NCI-H2171 treated with DMSO at 0.1 percent for 48 hours (cell line): Measurements from ENCODE around the gene MRPS25.

ENCODE experiments used
- DNase-seq: peaks from one replicate; lab custom pipeline; 2025; lab: John Stamatoyannopoulos, UW

Gene MRPS25

DNA sequence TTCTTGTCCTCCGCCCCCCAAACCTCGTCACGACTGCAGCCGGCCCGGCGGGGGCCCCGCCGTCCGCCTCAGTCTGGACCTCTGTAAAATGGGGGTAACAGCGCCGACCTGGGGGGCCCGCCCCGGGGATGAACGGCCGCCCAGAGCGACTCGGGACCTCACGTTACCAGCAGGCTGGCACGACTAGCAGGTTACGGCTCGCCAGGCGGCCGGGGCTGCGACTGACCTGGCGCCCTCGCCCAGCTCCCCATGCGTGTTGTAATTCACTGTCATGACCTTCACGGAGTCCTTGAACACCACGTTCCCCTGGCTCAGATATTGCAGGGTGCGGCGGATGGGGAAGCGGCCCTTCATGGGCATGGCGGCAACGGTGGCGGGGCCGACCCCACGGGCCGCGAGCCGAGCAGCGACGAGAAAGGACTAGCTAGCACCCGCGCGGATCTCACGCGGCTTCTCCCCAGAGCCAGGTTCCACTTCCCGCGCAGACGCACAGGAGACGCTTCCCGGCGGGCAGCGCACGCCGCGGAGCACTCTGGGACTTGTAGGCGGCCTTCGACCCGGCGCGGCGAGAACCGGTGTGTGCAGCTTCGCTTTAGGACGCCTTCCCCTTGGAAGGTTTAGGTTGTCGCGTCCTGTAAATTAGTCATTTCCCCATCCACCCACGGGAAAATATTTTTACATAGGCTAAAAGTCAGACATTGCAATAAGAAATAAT lies at the start of gene MRPS25:
TSS of gene MRPS25 (minus strand) at position 481 of the 715 bp plus-strand sequence. CDS start at position 360, 121 bp downstream.
- peak; percentile 80 for DNase-seq

DNA sequence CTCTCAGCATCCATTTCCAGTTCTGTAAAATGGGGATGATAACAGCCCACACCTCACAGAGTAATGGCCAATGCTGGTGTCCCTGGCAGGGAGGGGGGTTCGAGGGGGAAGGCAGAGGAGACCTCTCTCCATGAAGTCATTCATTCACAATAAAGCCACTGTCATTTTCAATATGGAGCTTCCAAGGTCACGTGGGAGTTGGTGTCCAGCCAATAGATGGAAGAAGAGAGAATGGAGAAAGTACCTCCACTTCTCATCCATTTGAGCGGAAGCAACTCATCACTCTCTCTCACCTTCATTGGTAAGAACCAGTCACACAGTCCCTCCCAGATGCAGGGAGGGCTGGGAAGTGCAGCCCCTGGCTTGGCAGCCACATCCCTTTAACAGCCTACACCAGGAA lies 48.8 kb upstream of the MRPS25 start:
- DNase-seq, result no peak

DNA sequence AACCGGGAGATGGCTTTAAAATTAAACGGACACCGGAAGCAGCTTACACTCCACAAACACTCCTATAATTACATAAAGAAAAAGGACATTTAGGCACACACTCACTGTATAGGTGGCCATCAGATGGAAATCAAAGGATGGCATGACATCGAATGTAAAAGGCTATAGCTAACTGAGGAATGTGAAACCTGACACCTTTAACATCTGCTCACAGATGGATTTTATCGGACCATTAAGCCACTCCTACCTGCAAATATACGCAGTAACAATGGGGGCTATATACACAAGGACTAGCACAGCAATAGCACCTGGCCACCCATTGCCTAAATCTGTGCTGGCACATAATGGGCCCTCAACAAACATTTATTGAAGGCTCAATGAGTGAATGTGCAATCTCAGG lies 48.4 kb upstream of the MRPS25 start:
- DNase-seq, result peak; percentile 60

DNA sequence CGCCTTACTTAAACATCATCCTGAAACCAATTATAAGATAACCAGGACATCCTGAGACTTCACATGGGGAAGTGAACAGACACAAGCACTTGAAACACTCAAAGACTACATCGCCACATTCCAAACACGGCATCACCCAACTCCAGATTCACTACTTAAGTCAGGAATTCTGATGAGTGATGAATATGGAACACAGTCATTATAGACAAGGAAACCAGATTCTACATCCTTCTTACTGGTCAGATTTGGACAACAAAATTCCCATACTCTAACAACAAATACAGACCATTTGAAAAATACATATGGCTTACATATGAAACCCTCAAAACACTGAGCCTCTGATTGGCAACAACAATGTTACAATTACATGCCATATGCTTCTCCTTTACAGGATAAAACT lies 46.9 kb upstream of the MRPS25 start:
- DNase-seq, result no peak

DNA sequence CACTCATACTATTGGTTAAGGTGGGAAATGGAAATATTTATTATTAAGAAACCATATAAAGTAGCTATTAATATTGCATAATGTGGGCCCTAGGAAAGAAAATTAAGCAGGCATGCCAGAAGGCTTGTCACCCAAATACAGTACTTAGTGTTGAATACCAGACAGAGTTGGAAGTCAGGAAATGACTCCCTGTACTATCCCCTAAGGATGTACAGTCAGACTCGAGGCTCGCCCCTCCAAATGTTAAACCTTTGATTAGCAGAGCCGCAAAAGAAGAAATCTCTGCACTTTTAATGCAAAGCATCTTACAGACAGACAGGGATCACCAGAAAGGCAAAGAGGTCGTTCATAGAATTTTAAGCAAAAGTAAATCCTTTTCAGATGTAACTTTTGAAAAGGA lies 45.1 kb upstream of the MRPS25 start:
- DNase-seq, result no peak

DNA sequence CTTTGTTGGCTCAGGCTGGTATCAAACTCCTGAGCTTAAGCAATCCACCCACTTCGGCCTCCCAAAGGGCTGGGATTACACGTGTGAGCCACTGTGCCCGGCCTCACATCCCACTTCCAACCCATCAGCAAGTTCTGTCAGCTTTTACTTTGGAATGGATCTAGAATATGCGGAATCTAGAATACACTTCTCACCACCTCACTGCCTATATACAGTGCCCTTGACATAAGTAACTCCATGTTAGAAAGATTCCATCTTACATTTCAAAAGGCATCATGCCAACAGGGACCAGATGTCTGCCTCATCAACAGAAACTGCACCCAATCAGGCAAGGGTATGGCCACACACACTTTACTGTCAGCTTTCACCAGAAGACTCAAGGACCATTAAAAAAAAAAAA lies 43.8 kb upstream of the MRPS25 start:
- DNase-seq, result peak; percentile 19

DNA sequence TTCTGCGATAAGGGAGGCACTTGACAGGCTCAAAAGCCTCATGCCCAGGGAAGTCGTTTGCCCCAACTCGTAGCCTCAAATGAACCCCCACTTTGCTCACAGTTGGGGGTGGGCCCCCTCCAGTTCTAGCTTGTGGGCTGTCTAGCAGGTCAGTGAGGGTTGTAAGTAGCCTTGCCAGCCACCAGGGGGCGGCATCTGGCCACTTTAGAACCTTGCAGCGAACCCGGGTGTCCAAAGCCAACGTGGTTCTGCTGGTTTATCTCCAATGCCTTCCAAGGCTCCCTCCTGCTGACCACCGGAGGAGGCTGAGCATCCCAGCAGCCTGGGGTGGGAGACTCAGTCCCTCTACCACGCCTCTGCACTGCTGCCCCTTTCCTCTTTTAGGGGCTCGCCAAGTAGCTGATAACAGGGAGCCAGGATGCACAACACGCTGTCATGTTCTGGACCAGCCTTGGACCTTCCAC lies 43.0 kb upstream of the MRPS25 start:
- peak; percentile 24 for DNase-seq

DNA sequence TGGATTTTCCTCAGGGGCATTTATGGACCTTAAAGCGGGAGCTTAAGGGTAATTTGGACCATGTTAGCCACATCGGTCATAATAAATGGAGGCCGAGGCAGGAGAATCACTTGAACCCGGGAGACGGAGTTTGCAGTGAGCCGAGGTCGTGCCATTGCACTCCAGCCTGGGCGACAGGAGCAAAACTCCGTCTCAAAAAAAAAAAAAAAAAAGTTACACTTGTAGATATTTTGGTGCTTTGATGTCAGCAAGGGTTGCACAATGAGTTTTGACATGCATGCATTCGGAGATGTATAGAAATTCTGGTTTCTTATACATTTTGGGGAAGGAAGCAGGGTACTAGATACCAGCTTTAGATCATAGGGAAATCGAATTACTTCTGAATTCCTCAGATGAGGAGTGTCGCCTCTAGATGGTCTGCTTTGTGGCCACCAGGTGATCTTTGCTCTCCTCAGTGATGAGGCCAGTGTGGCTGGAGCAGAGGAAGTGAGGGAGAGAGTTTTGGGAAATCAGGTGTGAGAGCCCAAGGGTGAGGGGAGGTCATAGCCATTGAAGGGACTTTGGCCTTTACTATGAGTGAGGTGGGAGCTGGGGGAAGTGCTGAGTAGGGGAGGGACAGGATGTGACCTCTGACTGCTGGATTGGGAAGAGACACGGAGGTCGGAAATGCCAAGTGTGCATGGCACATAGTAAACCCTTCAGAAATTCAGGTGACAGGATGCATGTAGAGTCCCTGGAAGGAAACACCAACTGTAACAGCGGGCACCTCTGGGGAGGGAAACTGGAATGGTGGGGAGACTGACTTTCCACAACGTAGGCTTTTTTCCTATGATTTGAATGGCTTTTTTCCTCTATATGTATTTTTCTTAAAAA lies 42.2 kb upstream of the MRPS25 start:
- DNase-seq, result no peak

DNA sequence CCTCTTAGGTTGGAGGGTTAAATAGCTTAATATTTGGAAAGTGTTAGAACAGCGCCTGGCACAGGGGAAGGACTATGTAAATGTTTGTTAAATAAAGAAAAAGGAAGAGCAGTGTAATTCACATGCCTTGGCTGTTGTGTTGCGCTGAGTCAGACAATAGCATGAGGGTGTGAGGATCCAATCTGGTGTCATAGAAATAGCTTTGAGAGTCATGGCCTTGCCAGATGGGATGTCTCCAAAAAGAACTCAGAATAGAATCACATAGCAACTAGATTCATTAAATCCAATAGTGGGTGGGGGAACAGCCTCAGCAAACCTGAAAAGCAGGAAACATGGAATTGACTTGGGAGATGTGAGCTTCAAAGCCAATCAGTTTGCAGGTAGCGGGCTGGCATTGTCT lies 37.7 kb upstream of the MRPS25 start:
- no peak for DNase-seq

DNA sequence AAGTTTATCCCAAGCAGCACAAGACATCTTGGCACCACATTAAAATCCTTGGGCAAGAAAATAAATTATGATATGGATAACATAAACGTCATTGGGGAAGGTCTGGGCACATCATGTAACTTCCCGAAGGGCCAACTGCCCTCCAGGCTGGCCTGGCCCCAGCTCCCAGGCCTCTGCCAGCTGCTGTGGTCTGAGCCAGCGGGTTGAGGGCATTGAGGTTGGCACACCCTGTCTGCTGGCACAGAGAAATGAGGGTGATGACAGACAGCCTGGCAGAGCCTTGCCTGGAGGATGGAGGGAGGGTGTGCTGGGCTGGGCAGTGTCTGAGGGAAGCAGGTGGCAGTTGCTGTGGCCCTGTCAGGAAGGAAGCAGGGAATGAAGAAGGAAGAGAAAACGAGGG lies 37.1 kb upstream of the MRPS25 start:
- no peak for DNase-seq

DNA sequence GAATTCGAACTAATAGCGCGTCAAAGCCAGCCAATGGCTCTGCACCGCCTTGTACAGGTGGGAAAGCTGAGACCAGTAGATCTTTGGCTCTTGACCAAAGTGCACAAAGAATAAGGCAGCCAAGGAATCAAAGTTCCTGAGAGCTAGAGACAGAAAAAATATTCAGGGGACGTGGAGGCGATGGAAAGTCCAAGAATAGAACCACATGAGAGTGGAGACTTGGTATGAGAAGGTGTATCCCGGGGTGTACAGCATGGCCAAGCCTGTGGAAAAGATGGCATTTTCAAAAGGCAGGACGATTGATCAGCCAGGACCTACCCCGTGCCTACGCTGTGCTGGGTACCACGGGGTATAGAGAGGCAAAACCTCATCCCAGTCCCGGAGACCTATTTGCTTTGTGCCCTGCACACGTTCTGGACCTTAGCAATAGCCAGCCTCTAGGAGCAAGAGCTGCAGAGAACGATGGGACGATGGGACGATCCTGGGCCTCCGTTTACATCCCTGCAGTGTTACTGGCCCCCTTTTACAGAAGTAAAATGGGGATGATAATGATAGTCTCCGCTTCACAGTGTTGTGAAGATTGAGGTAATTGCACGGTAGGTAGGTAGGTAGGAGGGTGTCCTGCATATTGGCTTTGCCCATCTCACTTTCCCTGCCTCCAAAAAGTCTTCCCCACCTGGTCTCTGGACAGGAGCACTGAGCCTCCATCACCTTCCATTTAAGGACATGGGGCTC lies 34.4 kb upstream of the MRPS25 start:
- no peak for DNase-seq

DNA sequence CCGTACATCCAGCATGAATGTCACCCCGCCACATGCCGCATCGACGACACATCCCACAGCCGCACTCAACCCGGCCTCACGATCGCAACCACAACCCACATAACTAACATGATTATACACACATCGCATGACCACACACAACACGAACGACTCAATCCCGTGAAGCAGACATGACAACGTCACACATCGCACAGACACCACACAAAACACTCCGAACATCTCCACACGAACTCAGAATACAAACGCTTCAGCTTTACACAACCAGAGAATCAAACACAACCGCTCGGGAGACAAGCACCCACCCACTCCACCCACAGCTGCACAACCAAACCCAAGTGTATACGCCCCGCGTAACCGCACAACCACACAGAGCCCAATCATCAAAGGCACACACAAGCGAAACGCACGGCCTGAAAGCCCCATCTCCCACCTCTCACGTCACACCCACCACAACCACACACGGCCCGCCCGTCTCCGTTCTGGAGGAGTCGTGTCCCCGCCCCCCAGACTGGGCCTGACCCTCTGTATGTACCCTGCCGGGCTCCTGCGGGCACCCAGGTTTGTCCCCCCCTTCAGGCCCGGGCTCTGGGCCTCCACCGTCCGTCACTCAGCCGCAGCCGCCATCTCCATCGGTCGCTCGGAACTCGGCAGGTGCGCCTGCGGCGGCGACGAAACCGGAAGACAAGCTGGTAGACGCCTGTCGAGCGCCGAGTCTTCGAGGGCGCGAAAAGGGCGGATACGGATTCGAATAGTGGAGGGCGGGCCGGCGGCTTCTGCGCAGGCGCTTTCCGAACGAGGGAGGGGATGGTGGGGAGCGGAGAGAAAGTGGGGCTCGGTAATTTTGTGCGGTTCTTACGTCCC lies 33.6 kb upstream of the MRPS25 start, which contains the start of gene RBSN:
TSS of gene RBSN (minus strand) at position 646 of the 861 bp plus-strand sequence. CDS start 3,028 bp downstream, outside the sequence.
- peak; percentile 84 for DNase-seq

DNA sequence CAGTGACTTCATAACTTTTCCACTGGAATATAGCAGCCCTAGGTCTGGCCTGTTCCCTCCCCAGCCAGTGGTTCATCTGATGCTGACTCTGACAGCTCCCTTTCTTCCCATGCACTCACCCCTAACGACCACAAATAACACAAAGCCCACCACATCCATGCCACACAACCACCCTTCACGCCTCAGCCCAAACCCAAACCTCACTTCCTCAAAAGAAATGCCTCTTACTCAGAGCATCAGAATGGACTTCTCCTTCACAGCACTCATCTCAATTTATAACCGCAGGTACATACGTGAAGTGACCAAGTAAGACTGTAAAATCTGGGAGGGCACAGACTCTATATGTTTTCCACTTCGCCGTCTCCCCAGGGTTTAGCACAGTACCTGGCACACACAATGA lies 32.8 kb upstream of the MRPS25 start:
- no peak for DNase-seq

DNA sequence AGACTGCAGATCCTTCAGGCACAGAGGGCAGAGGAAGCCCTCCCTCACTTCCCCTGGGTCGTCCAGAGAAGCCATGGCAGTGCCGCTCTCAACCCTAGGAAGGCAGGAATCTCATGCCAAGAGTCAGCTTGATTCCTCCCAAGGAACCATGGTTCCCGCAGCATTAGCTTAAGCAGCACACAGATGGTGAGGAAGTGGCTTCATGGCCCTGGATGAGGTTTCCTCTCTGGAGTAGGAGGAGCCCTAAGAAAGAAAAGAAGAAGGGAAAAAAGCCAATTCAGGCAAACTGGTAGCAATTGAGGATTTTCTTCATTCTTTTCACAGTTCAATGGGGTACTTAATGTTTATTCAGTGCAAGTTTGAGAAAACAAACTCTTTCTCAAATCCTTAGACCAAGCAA lies 30.9 kb upstream of the MRPS25 start:
- no peak for DNase-seq

DNA sequence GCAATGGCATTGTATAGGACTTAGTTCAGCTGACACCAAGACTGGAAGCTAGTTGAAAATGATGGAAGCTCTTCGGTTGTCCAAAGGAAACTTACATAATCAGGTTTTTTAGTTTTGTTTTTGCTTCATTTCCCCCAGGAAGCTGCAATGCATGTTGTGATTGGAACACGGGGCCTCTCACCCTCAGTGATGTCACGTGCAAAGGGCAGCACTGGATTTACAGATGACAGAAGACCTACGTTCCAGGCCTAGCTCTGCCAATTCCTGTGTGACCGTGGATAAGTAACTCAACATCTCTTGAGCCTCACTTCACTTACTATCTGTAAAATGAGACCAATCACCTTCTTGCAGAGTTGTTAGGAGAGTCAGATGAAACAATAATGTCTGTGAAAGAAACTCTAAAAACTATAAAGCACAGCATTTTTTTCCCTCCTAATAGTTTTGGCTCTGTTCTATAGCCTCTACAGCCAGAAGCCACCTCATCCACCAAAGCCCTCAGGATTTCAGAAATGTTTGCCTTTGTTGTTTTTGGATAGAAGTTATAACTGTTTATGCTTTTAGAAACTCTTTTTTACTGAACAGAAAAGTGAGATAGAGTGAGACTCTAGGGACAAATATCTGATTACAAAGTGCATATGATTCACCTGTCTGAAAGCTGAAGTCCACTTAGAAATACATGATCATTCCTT lies 29.2 kb upstream of the MRPS25 start:
- no peak for DNase-seq

DNA sequence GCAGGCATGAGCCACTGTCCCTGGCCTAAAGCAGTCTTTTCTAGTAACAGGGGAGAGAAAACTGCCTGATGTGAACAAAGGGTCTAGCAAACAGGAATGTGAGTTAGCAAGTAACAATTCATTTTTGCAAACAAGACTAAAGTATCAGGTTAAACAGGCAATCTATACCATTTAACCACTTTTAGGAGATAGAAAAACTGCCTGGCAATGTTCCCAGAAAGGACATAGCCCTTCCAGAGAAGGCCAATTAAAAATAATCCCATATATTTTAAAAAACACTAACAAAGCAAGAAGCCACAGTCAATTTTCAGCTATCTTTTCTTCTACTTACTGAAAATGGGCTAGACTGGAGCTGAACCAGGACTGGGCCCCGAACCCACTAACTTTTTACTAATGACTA lies 27.6 kb upstream of the MRPS25 start:
- no peak for DNase-seq

DNA sequence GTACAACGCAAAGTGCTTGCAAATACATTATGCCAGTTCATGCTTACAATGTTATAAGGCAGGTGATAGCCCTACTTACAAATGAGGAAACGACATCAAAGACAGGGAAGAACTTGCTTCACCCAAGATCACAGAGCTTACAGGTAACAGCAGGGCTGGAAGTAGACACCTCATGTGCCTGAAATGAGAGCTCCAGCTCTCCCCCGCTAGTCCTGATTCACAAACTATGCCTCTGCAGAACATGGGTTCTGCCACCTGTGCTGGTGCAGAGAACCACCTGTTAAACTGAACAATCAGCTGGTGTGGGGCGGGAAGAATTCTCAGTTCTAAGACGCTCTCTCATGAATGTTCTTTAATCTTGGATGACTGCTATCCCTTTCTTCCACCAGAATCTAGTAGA lies 26.5 kb upstream of the MRPS25 start:
- DNase-seq, result no peak

DNA sequence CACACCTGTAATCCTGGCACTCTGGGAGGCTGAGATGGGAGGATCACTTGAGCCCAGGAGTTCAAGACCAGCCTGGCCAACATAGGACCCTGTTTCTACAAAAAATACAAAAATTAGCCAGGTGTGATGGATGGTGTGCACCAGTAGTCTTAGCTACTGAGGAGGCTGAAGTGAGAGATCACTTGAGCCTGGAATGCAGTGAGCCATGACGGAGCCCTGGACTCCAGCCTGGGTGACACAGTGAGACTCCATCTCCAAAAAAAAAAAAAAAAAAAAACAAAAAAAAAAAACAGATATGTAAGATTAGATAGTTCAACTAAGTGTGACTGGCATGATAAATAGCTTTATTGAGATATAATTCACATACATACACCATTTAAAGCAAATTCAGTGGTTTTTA lies 24.1 kb upstream of the MRPS25 start:
- DNase-seq, result no peak

DNA sequence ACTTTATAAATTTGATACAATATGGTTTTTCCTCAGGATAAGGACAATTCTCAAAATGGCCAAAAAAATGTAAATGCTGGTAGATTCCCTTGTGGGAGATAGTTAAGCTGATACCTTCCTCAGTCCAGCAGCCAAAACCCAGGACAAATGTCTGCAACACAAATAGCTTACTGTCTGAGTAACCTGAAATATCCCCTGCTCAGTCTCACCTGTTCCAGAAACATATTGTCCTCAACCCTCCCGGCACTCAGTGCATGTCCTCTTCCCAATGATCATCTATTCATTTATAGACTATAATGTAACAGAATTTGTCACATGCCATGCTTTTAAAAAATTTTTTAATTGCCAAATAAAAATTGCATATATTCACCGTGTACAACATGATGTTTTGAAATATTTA lies 21.6 kb upstream of the MRPS25 start:
- DNase-seq, result no peak

DNA sequence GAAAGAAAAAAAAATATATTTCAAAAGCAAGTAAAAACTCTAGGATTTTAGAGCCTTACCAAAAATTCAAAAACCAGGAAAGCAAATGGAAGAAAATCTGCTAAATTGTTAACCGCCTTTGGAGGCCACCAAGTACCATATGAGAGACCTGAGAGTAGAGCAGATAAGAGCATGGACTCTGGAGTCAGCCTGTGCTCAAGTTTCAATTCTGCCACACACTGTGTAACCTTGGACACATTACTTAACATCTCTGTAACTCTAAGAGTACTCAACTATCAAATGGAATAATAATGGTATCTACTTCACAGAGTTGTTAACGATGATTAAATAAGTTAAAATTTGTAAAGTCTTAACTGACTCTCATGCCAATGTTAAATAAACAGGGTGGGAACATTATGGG lies 21.1 kb upstream of the MRPS25 start:
- no peak for DNase-seq

DNA sequence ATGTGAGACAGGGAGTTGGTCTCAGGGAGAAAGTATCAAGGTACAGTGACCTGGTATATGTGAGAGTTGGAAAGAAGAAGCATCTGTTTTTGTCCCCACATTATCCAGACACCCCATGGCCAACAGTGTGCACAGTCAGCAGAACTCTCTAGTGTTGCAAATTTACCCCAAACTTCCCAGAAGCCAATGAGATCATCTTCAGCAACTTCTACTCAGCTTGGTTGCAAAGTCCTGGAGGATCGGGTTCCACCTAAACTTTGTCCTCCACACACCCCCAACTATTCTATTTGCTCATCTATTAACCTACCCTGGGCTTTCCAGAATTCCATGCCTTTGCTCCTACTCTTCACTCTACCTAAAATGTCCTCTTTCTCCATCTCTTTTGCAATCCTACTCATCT lies 18.1 kb upstream of the MRPS25 start:
- DNase-seq, result no peak
